Measurements from ENCODE around the gene MBD5.

The MBD5 gene

GRCh38 chr2:148459377-148459778 is 438.5 kb downstream of the MBD5 start:
- Histone ChIP-seq H3K4me1 (peaks cover 8% of the 10 kb centered on the region), H3K27ac (no peak overlapping the region), H3K9ac (no peak overlapping the region), H3K4me2 (ENCODE audit: low read length) (no peak overlapping the region), H2AFZ (no peak overlapping the region), H3K27me3 (ENCODE audit: control insufficient read depth, insufficient read depth, low read length) (no peaks in the 10 kb centered on the region), H3K79me2 (no peaks in the 10 kb centered on the region), H3K4me3 (ENCODE audit: low read depth, low read length) (no peak overlapping the region), H3K9me3 (ENCODE audit: control insufficient read depth, low read length) (no peaks in the 10 kb centered on the region), H3K36me3 (ENCODE audit: control insufficient read depth, insufficient read depth, low read length) (no peaks in the 10 kb centered on the region)
- TF ChIP-seq, protein P1, sequence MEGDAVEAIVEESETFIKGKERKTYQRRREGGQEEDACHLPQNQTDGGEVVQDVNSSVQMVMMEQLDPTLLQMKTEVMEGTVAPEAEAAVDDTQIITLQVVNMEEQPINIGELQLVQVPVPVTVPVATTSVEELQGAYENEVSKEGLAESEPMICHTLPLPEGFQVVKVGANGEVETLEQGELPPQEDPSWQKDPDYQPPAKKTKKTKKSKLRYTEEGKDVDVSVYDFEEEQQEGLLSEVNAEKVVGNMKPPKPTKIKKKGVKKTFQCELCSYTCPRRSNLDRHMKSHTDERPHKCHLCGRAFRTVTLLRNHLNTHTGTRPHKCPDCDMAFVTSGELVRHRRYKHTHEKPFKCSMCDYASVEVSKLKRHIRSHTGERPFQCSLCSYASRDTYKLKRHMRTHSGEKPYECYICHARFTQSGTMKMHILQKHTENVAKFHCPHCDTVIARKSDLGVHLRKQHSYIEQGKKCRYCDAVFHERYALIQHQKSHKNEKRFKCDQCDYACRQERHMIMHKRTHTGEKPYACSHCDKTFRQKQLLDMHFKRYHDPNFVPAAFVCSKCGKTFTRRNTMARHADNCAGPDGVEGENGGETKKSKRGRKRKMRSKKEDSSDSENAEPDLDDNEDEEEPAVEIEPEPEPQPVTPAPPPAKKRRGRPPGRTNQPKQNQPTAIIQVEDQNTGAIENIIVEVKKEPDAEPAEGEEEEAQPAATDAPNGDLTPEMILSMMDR (IDR thresholded peaks at IDR 0.05): no peak

DNA sequence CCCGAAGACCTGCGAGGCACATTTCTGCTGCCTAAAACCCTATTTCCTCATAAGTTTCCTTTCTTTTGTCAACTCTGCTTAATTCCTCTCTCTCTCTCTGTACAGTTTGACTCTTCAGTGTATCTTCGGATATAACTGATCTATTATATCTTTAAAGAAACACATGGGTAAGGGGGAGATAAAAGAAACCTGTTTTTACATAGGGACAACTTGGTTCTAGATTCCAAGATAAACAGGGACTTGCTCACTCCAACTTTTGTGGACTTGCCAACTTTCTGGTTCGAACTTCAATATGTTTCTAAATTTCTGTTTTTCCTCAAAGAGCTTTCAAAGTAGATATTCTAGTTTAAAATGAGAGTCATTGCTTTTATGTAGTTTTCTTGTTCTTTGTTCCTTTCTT is 441.0 kb downstream of the MBD5 start:
- Histone ChIP-seq H3K4me3 (ENCODE audit: low read depth, low read length) (no peak overlapping the region), H3K27ac (no peak overlapping the region), H3K36me3 (ENCODE audit: control insufficient read depth, insufficient read depth, low read length) (no peaks in the 10 kb centered on the region), H3K27me3 (ENCODE audit: control insufficient read depth, insufficient read depth, low read length) (no peaks in the 10 kb centered on the region), H3K4me1 (peaks cover 8% of the 10 kb centered on the region), H3K9ac (no peak overlapping the region), H3K4me2 (ENCODE audit: low read length) (no peak overlapping the region), H2AFZ (no peak overlapping the region), H3K79me2 (no peaks in the 10 kb centered on the region), H3K9me3 (ENCODE audit: control insufficient read depth, low read length) (no peaks in the 10 kb centered on the region)
- TF ChIP-seq, protein P1 (IDR thresholded peaks at IDR 0.05): no peak

DNA sequence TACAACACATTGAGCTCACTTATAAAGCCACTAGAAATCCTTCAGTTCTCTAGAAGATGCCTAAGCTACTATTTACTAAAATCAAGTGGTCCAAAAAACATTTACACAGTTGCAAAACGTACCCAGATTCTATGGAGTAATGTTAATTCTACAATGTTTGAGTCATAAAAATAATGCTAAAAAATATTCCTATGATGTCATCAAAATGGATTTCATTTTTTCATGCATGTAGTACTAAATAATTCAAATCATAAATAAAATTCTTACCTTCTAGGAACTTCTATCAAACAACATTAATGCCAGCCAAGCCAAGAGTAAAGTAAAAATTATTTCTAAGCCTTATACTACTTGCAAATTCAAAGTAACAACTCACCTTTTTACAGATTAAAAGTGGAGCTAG is 454.7 kb downstream of the MBD5 start:
- Histone ChIP-seq H3K36me3 (ENCODE audit: control insufficient read depth, insufficient read depth, low read length) (no peaks in the 10 kb centered on the region), H3K9ac (no peak overlapping the region), H3K4me2 (ENCODE audit: low read length) (no peak overlapping the region), H3K27me3 (ENCODE audit: control insufficient read depth, insufficient read depth, low read length) (no peaks in the 10 kb centered on the region), H3K9me3 (ENCODE audit: control insufficient read depth, low read length) (no peaks in the 10 kb centered on the region), H3K79me2 (no peaks in the 10 kb centered on the region), H3K27ac (no peak overlapping the region), H2AFZ (no peak overlapping the region), H3K4me3 (ENCODE audit: low read depth, low read length) (no peak overlapping the region), H3K4me1 (no peaks in the 10 kb centered on the region)
- TF ChIP-seq, protein P1 (IDR thresholded peaks at IDR 0.05): no peak

DNA sequence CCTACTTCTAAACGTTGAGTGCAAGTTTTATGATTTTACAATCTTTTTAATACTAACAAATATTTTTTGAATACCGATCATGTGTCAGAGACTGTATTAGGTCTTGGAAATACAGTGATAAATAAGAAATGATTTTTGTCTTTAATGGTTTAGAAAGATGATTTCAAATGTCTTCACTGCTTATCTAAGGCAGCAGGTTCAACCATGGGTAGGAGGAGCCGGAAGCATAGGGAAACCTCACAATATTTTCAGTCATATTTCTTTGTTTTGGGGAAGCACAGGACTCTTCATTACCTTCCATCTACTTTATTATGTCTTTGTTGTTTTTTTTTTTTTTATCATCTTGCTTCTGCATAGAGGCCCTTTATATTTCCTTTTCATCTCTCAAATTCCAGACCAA is 458.5 kb downstream of the MBD5 start:
- H2AFZ ChIP-seq: no peak overlapping the region
- H3K79me2 ChIP-seq: no peaks in the 10 kb centered on the region
- no peak overlapping the region for H3K27ac ChIP-seq
- H3K27me3 ChIP-seq (ENCODE audit: control insufficient read depth, insufficient read depth, low read length): no peaks in the 10 kb centered on the region
- no peaks in the 10 kb centered on the region for H3K4me1 ChIP-seq
- TF ChIP-seq, protein P1 (IDR thresholded peaks at IDR 0.05): no peak
- no peaks in the 10 kb centered on the region for H3K9me3 ChIP-seq (ENCODE audit: control insufficient read depth, low read length)
- H3K4me3 ChIP-seq (ENCODE audit: low read depth, low read length): no peak overlapping the region
- H3K36me3 ChIP-seq (ENCODE audit: control insufficient read depth, insufficient read depth, low read length): no peaks in the 10 kb centered on the region
- H3K9ac ChIP-seq: no peak overlapping the region
- no peak overlapping the region for H3K4me2 ChIP-seq (ENCODE audit: low read length)

- Histone ChIP-seq H3K27me3 (ENCODE audit: control insufficient read depth, insufficient read depth, low read length) (no peaks in the 10 kb centered on the region), H3K27ac (no peak overlapping the region), H3K4me1 (no peaks in the 10 kb centered on the region), H3K36me3 (ENCODE audit: control insufficient read depth, insufficient read depth, low read length) (no peaks in the 10 kb centered on the region), H2AFZ (no peak overlapping the region), H3K9ac (no peak overlapping the region), H3K4me3 (ENCODE audit: low read depth, low read length) (no peak overlapping the region), H3K9me3 (ENCODE audit: control insufficient read depth, low read length) (no peaks in the 10 kb centered on the region), H3K79me2 (no peaks in the 10 kb centered on the region), H3K4me2 (ENCODE audit: low read length) (no peak overlapping the region)
- TF ChIP-seq, protein P1 (IDR thresholded peaks at IDR 0.05): no peak
Measured at GRCh38 chr2:148483665-148484064, 462.8 kb downstream of the MBD5 start.
